ENCODE measurements around the gene PER3. TPM values are rescaled to one million over a fixed set of nuclear protein-coding genes. Genes with fewer than 3 reads are reported as not detected.

Gene PER3
- total and polyA plus RNA-seq, 9 of the 15 experiments (the other 6 are each of a cell fraction or from before 2014, with no cell fraction given) = 11.9 to 22.5 (median 14.6) TPM

DNA sequence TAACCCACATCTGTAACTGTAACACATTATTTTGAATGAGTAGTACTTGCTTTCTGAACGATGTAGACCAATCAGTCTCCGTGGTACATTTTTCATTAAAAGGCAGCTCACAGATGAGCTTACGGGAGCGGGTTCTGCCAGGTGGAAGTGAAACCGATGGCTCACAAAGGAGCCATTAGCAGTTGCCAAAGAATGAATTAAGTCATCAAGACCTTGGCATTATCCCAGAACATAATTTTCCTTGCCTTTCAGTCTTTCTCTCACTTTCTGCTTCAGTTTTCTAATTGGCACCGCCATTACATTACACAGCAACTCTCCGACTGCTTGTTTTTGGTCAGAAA lies 102.3 kb downstream of the PER3 start:
- in situ Hi-C loops (cut with MboI) = no loop called here
- peaks cover 3 to 14% of the 10 kb centered on the region in 2 experiments; a peak in 4 of 5 replicates for H3K27me3 ChIP-seq (ENCODE audit: control insufficient read depth in 2 of 2, insufficient read depth in 2 of 2, low read length in 2 of 2)
- BruUV-seq (replicated peaks) = no TSS peak
- no peaks in the 10 kb centered on the region for H3K36me3 ChIP-seq (ENCODE audit: control insufficient read depth, insufficient read depth, low read length)
- FAIRE-seq (no peak), DNase-seq (ENCODE audit: extremely low read depth in 1 of 4, low spot score in 3 of 4) (no peak), ATAC-seq (no peak)
- intact Hi-C loops (cut with micrococcal nuclease) = no loop called here
- no peak overlapping the region for H3K27ac ChIP-seq (ENCODE audit: extremely low read depth, low read depth, low read length)
- peaks cover 0 to 8% of the 10 kb centered on the region in 2 experiments; a peak in 3 of 5 replicates for H3K4me1 ChIP-seq (replicated peaks in 1 of 2; ENCODE audit: control insufficient read depth in 2 of 2, insufficient read depth in 2 of 2, low read length in 2 of 2)
- no peak overlapping the region for H2AFZ ChIP-seq (ENCODE audit: low read depth, low read length)
- H4K20me1 ChIP-seq (replicated peaks; ENCODE audit: control insufficient read depth, insufficient read depth, low read length) = no peaks in the 10 kb centered on the region
- no peak overlapping the region; the same call in 1 of the 2 replicates for H3K4me2 ChIP-seq (ENCODE audit: insufficient read depth, low read length)
- no peak overlapping the region for H3K4me3 ChIP-seq
- H3K9ac ChIP-seq (ENCODE audit: insufficient read depth in 1 of 2, low read depth in 2 of 2, low read length in 2 of 2) = no peak overlapping the region
- POLR2A ChIA-PET = interaction anchor here (0.6 to 1.2 kb wide), 2 partner anchors 8 to 206 kb away, joined by 3 to 4 read pairs; no protein-coding TSS in a partner anchor
- CTCF ChIA-PET (ENCODE audit: low intra/inter-chr PET ratio) = no interaction called here
- H3K79me2 ChIP-seq (ENCODE audit: control insufficient read depth, insufficient read depth, low read length) = no peaks in the 10 kb centered on the region
- 36% methylated on average over 7 of the region's 7 CpGs for WGBS (ENCODE audit: insufficient coverage, low coverage, missing lambda C conversion rate)
- no peaks in the 10 kb centered on the region for H3K9me1 ChIP-seq (ENCODE audit: control insufficient read depth, insufficient read depth, low read length)
- no peak for TF ChIP-seq DPF2 (IDR thresholded peaks at IDR 0.05)
- TF ChIP-seq THRAP3 (IDR thresholded peaks at IDR 0.05; ENCODE audit: borderline replicate concordance) = no peak
- no peak for TF ChIP-seq FOXO4 (CRISPR knock-in tag; IDR thresholded peaks at IDR 0.05)
- no peak for TF ChIP-seq MYC (IDR thresholded peaks at IDR 0.05; ENCODE audit: low read depth, low read length)
- TF ChIP-seq MYC (CRISPR knock-in tag; IDR thresholded peaks at IDR 0.05; ENCODE audit: borderline replicate concordance, low read depth) = no peak
- no peak for TF ChIP-seq TAF15 (IDR thresholded peaks at IDR 0.05; ENCODE audit: low read depth, low read length)
- TF ChIP-seq, protein P1, sequence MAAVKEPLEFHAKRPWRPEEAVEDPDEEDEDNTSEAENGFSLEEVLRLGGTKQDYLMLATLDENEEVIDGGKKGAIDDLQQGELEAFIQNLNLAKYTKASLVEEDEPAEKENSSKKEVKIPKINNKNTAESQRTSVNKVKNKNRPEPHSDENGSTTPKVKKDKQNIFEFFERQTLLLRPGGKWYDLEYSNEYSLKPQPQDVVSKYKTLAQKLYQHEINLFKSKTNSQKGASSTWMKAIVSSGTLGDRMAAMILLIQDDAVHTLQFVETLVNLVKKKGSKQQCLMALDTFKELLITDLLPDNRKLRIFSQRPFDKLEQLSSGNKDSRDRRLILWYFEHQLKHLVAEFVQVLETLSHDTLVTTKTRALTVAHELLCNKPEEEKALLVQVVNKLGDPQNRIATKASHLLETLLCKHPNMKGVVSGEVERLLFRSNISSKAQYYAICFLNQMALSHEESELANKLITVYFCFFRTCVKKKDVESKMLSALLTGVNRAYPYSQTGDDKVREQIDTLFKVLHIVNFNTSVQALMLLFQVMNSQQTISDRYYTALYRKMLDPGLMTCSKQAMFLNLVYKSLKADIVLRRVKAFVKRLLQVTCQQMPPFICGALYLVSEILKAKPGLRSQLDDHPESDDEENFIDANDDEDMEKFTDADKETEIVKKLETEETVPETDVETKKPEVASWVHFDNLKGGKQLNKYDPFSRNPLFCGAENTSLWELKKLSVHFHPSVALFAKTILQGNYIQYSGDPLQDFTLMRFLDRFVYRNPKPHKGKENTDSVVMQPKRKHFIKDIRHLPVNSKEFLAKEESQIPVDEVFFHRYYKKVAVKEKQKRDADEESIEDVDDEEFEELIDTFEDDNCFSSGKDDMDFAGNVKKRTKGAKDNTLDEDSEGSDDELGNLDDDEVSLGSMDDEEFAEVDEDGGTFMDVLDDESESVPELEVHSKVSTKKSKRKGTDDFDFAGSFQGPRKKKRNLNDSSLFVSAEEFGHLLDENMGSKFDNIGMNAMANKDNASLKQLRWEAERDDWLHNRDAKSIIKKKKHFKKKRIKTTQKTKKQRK (IDR thresholded peaks at IDR 0.05; ENCODE audit: borderline replicate concordance, low read depth, low read length) = no peak
- TF ChIP-seq DACH1 (IDR thresholded peaks at IDR 0.05; ENCODE audit: partially characterized antibody) = no peak
- TF ChIP-seq, protein P2, sequence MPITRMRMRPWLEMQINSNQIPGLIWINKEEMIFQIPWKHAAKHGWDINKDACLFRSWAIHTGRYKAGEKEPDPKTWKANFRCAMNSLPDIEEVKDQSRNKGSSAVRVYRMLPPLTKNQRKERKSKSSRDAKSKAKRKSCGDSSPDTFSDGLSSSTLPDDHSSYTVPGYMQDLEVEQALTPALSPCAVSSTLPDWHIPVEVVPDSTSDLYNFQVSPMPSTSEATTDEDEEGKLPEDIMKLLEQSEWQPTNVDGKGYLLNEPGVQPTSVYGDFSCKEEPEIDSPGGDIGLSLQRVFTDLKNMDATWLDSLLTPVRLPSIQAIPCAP (CRISPR knock-in tag; IDR thresholded peaks at IDR 0.05; ENCODE audit: borderline replicate concordance) = no peak
- TF ChIP-seq SNRNP70 (optimal IDR thresholded peaks at IDR 0.05; ENCODE audit: low read depth, low read length) = no peak
- TF ChIP-seq UBTF (IDR thresholded peaks at IDR 0.05; ENCODE audit: borderline replicate concordance in 1 of 2, low read depth in 2 of 2, low read length in 2 of 2) = no peak
- no peaks in the 10 kb centered on the region for H3K9me3 ChIP-seq (replicated peaks; ENCODE audit: control insufficient read depth, insufficient read depth, low read depth, low read length)

Measured in K562 (cell line).